Measurements from ENCODE around the gene TMEFF1. TPM values are rescaled to one million over a fixed set of nuclear protein-coding genes. Genes with fewer than 3 reads are reported as not detected.

TMEFF1 gene
- polyA plus RNA-seq, 1 donor (not counting 4 experiments of a cell fraction or from before 2014, with no cell fraction given) = not detected

DNA sequence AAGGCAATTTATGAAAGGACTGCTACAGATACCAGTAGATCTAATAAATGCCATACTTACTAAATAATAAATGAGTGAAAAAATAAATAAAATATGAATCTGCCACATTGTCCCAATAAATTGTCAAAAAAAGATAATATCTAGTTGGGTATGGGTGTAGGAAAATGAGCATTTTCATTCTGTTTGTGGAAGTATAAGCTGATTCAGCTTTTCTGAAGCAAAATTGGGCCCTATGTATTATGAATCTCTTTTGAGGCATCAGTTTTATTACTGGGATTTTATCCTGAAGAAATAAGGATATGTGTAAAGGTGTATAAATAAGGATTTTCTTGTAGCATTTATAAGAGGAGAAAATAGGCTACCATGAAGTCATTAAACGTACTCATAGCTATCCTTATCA, 151.0 kb downstream of the TMEFF1 start:
- Histone ChIP-seq H2AFZ (ENCODE audit: control insufficient read depth, low read length) (no peak overlapping the region), H3K27me3 (ENCODE audit: control insufficient read depth, extremely low read depth, insufficient read depth, low read length) (no peaks in the 10 kb centered on the region), H3K27ac (ENCODE audit: control insufficient read depth, insufficient read depth, low read length) (no peak overlapping the region), H3K9me1 (ENCODE audit: control insufficient read depth, extremely low read depth, insufficient read depth, low read length) (no peaks in the 10 kb centered on the region), H3K4me3 (ENCODE audit: control insufficient read depth in 2 of 3, extremely low read depth in 1 of 3, insufficient read depth in 2 of 3, low read depth in 1 of 3, low read length in 3 of 3) (no peak overlapping the region), H3K79me2 (ENCODE audit: control insufficient read depth, insufficient read depth, low read length) (no peaks in the 10 kb centered on the region), H3K9ac (ENCODE audit: control insufficient read depth, extremely low read depth, insufficient read depth, low read length) (no peak overlapping the region), H3K9me3 (ENCODE audit: control insufficient read depth, low read depth, low read length) (no peaks in the 10 kb centered on the region), H3K4me2 (ENCODE audit: control insufficient read depth, extremely low read depth, insufficient read depth, low read depth, low read length) (no peak overlapping the region), H3K36me3 (ENCODE audit: control insufficient read depth in 2 of 2, extremely low read depth in 1 of 2, insufficient read depth in 2 of 2, low read length in 2 of 2) (no peaks in the 10 kb centered on the region), H4K20me1 (ENCODE audit: control insufficient read depth, extremely low read depth, insufficient read depth, low read length) (no peaks in the 10 kb centered on the region), H3K4me1 (ENCODE audit: control insufficient read depth, extremely low read depth, insufficient read depth, low read length) (no peaks in the 10 kb centered on the region)
- no peak for FAIRE-seq
- TF ChIP-seq, protein P1, sequence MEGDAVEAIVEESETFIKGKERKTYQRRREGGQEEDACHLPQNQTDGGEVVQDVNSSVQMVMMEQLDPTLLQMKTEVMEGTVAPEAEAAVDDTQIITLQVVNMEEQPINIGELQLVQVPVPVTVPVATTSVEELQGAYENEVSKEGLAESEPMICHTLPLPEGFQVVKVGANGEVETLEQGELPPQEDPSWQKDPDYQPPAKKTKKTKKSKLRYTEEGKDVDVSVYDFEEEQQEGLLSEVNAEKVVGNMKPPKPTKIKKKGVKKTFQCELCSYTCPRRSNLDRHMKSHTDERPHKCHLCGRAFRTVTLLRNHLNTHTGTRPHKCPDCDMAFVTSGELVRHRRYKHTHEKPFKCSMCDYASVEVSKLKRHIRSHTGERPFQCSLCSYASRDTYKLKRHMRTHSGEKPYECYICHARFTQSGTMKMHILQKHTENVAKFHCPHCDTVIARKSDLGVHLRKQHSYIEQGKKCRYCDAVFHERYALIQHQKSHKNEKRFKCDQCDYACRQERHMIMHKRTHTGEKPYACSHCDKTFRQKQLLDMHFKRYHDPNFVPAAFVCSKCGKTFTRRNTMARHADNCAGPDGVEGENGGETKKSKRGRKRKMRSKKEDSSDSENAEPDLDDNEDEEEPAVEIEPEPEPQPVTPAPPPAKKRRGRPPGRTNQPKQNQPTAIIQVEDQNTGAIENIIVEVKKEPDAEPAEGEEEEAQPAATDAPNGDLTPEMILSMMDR (optimal IDR thresholded peaks at IDR 0.05 in 1 of 3, IDR thresholded peaks at IDR 0.05 in 1 of 3, conservative IDR thresholded peaks at IDR 0.05 in 1 of 3; ENCODE audit: extremely low read depth in 1 of 3, insufficient read depth in 2 of 3, low read length in 3 of 3) = no peak
- no peak for TF ChIP-seq EZH2 (IDR thresholded peaks at IDR 0.05; ENCODE audit: low read length)
- no peak for DNase-seq (ENCODE audit: low read depth, low spot score)
- dilution Hi-C loops (cut with MboI; ENCODE audit: extremely low pct_ligation_motif_present, low sequenced_read_pairs) = no loop called here

DNA sequence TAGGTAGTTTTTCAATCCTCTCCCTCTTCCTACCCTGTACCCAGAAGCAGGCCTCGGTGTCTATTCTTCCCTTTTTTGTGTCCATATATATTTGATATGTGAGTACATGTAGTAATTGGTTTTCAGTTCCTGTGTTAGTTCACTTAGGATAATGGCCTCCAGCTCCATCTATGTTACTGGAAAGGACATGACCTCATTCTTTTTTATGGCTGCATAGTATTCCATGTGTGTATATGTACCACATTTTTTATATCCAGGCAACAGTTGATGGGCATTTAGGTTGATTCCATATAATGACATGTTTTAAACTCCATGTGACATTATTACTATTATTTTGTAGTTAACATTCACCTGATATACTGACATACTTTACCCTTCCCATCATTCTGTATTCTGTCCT, 154.0 kb downstream of the TMEFF1 start:
- H3K27ac ChIP-seq (ENCODE audit: control insufficient read depth, insufficient read depth, low read length) = no peak overlapping the region
- no peak overlapping the region for H3K9ac ChIP-seq (ENCODE audit: control insufficient read depth, extremely low read depth, insufficient read depth, low read length)
- FAIRE-seq = no peak
- H3K4me2 ChIP-seq (ENCODE audit: control insufficient read depth, extremely low read depth, insufficient read depth, low read depth, low read length) = no peak overlapping the region
- dilution Hi-C loops (cut with MboI; ENCODE audit: extremely low pct_ligation_motif_present, low sequenced_read_pairs) = no loop called here
- H3K4me1 ChIP-seq (ENCODE audit: control insufficient read depth, extremely low read depth, insufficient read depth, low read length) = no peaks in the 10 kb centered on the region
- DNase-seq (ENCODE audit: low read depth, low spot score) = no peak
- H3K9me3 ChIP-seq (ENCODE audit: control insufficient read depth, low read depth, low read length) = no peaks in the 10 kb centered on the region
- H2AFZ ChIP-seq (ENCODE audit: control insufficient read depth, low read length) = no peak overlapping the region
- H4K20me1 ChIP-seq (ENCODE audit: control insufficient read depth, extremely low read depth, insufficient read depth, low read length) = no peaks in the 10 kb centered on the region
- H3K36me3 ChIP-seq (ENCODE audit: control insufficient read depth in 2 of 2, extremely low read depth in 1 of 2, insufficient read depth in 2 of 2, low read length in 2 of 2) = no peaks in the 10 kb centered on the region
- H3K27me3 ChIP-seq (ENCODE audit: control insufficient read depth, extremely low read depth, insufficient read depth, low read length) = no peaks in the 10 kb centered on the region
- H3K79me2 ChIP-seq (ENCODE audit: control insufficient read depth, insufficient read depth, low read length) = no peaks in the 10 kb centered on the region
- no peak overlapping the region for H3K4me3 ChIP-seq (ENCODE audit: control insufficient read depth in 2 of 3, extremely low read depth in 1 of 3, insufficient read depth in 2 of 3, low read depth in 1 of 3, low read length in 3 of 3)
- TF ChIP-seq, protein P1 (optimal IDR thresholded peaks at IDR 0.05 in 1 of 3, IDR thresholded peaks at IDR 0.05 in 1 of 3, conservative IDR thresholded peaks at IDR 0.05 in 1 of 3; ENCODE audit: extremely low read depth in 1 of 3, insufficient read depth in 2 of 3, low read length in 3 of 3) = no peak
- no peak for TF ChIP-seq EZH2 (IDR thresholded peaks at IDR 0.05; ENCODE audit: low read length)
- H3K9me1 ChIP-seq (ENCODE audit: control insufficient read depth, extremely low read depth, insufficient read depth, low read length) = no peaks in the 10 kb centered on the region

Other genes with a start within 250 kb of the TMEFF1 start
- 31.3 to 50.7 TPM (median 32.9 TPM) in 3 replicates for gene TEX10, start 120.2 kb upstream of the TMEFF1 start, polyA plus RNA-seq
- gene MSANTD3, start 46.0 kb upstream of the TMEFF1 start, polyA plus RNA-seq = 23.3 to 66.2 TPM (median 50.7 TPM) in 3 replicates
- gene CAVIN4, start 104.9 kb downstream of the TMEFF1 start, polyA plus RNA-seq = 0.10 to 0.18 TPM (median 0.18 TPM) in 3 replicates